HepG2 (cell line): ENCODE measurements around the gene SUSD3. TPM values are rescaled to one million over a fixed set of nuclear protein-coding genes. Genes with fewer than 3 reads are reported as not detected.

Source experiments
- CEBPB ChIP-seq: IDR thresholded peaks from 2 replicates; pipeline ENCODE4 v1.6.1; 2011; ENCODE audit warnings: low read depth, low read length, improper control_type of control experiment, borderline replicate concordance
- CHD4 ChIP-seq: fragments of 200-600 bp; sonication (generic); IDR thresholded peaks from 2 replicates; pipeline ENCODE4 v1.7.0; 2017; ENCODE audit warnings: mild to moderate bottlenecking, low read length, borderline replicate concordance
- DR1 ChIP-seq: sonication (generic); formaldehyde crosslinking; IDR thresholded peaks from 2 replicates; pipeline ENCODE4 v1.8.0; 2021; ENCODE audit warnings: mild to moderate bottlenecking, missing genetic modification reagents, inconsistent platforms
- EP300 ChIP-seq, 3 experiments: sonication (generic) in 1 of 3; formaldehyde crosslinking in 1 of 3; IDR thresholded peaks; 2 replicates each; pipeline versions ENCODE4 v1.5.1 to v1.6.1; 2011 to 2020; ENCODE audit warnings: low read depth in 2 of 3, low read length in 2 of 3, borderline replicate concordance in 1 of 3, improper control_type of control experiment in 1 of 3, mild to moderate bottlenecking in 1 of 3, missing genetic modification reagents in 1 of 3, moderate library complexity in 1 of 3
- GATAD2A ChIP-seq: IDR thresholded peaks from 2 replicates; pipeline ENCODE4 v1.6.1; 2016
- KAT7 ChIP-seq: IDR thresholded peaks from 2 replicates; pipeline ENCODE4 v1.6.1; 2018; ENCODE audit warnings: borderline replicate concordance, missing compliant biosample characterization
- KLF11 ChIP-seq: IDR thresholded peaks from 2 replicates; pipeline ENCODE4 v1.6.1; 2016; ENCODE audit warnings: missing compliant biosample characterization
- RBM22 ChIP-seq: fragments of 200-400 bp; formaldehyde crosslinking; optimal IDR thresholded peaks from 2 replicates; pipeline ENCODE3; 2017; ENCODE audit warnings: mild to moderate bottlenecking, low read length, moderate library complexity
- SNRNP70 ChIP-seq: fragments of 200-400 bp; formaldehyde crosslinking; IDR thresholded peaks from 2 replicates; pipeline ENCODE4 v1.6.1; 2017; ENCODE audit warnings: mild to moderate bottlenecking, low read depth, low read length, moderate library complexity
- TCF7 ChIP-seq: sonication (generic); IDR thresholded peaks from 2 replicates; pipeline ENCODE4 v1.6.1; 2016; ENCODE audit warnings: antibody characterized with exemption, low read depth
- TRIM24 ChIP-seq: sonication (generic); formaldehyde crosslinking; IDR thresholded peaks from 2 replicates; pipeline ENCODE4 v1.8.0; 2022; ENCODE audit warnings: mild to moderate bottlenecking, missing genetic modification reagents
- ZBTB42 ChIP-seq: sonication (generic); formaldehyde crosslinking; IDR thresholded peaks from 2 replicates; pipeline ENCODE4 v1.5.0; 2020; ENCODE audit warnings: mild to moderate bottlenecking, missing genetic modification reagents
- ZFYVE20 ChIP-seq: sonication (generic); formaldehyde crosslinking; IDR thresholded peaks from 2 replicates; pipeline ENCODE4 v1.8.0; 2023; ENCODE audit warnings: low read depth, mild to moderate bottlenecking, moderate library complexity, missing genetic modification reagents, borderline replicate concordance
- ZNF232 ChIP-seq: sonication (generic); formaldehyde crosslinking; IDR thresholded peaks from 2 replicates; pipeline ENCODE4 v1.4.0; 2020; ENCODE audit warnings: missing genetic modification reagents, borderline replicate concordance
- ZNF274 ChIP-seq: sonication (generic); formaldehyde crosslinking; IDR thresholded peaks from 2 replicates; pipeline ENCODE4 v1.5.1; 2020; ENCODE audit warnings: mild to moderate bottlenecking, missing genetic modification reagents
- ZNF3 ChIP-seq: IDR thresholded peaks from 2 replicates; pipeline ENCODE4 v1.7.0; 2017; ENCODE audit warnings: inconsistent platforms
- ZNF33B ChIP-seq: sonication (generic); formaldehyde crosslinking; IDR thresholded peaks from 2 replicates; pipeline ENCODE4 v1.5.1; 2020; ENCODE audit warnings: mild to moderate bottlenecking, missing genetic modification reagents
- ZNF543 ChIP-seq: sonication (generic); formaldehyde crosslinking; IDR thresholded peaks from 2 replicates; pipeline ENCODE4 v1.4.0; 2020; ENCODE audit warnings: mild to moderate bottlenecking, missing genetic modification reagents
- ZNF589 ChIP-seq: sonication (generic); formaldehyde crosslinking; conservative IDR thresholded peaks from 2 replicates; pipeline ENCODE4 v1.8.0; 2022; ENCODE audit warnings: mild to moderate bottlenecking, moderate library complexity, missing genetic modification reagents
- ZNF776 ChIP-seq: sonication (generic); formaldehyde crosslinking; IDR thresholded peaks from 2 replicates; pipeline ENCODE4 v1.4.0; 2020; ENCODE audit warnings: mild to moderate bottlenecking, missing genetic modification reagents
- polyA plus RNA-seq, 8 experiments: library from polyadenylated mRNA; depleted of rRNA in 3 of 8; stranded (reverse) in 7 of 8; unstranded in 1 of 8; fragments of >200 nt; fragmentation: Illumina TruSeq in 4 of 8; extraction: Trizol in 4 of 8; gene quantifications; 2 replicates each; pipeline versions ENCODE4 v1.2.1 to v1.2.3, GENCODE V29; 2011 to 2016; ENCODE audit warnings: low read depth in 4 of 8, missing spikeins in 1 of 8, mixed read lengths in 1 of 8; ENCODE audit not compliant: insufficient read depth in 1 of 8
- total RNA-seq, 5 experiments: library from RNA; depleted of rRNA; stranded (reverse); fragments of >200 nt; fragmentation: Illumina TruSeq; extraction: Trizol; gene quantifications; 2 replicates each; pipeline ENCODE4 v1.2.3, GENCODE V29; 2016; ENCODE audit warnings: low read depth in 1 of 5
- TF ChIP-seq, protein P1 (sequence below): sonication (generic); formaldehyde crosslinking; IDR thresholded peaks from 2 replicates; pipeline ENCODE4 v1.4.0; 2020; ENCODE audit warnings: mild to moderate bottlenecking, low read depth, missing genetic modification reagents
- TF ChIP-seq, protein P2 (sequence below): IDR thresholded peaks from 2 replicates; pipeline ENCODE4 v1.6.1; 2018; ENCODE audit warnings: missing genetic modification reagents
- TF ChIP-seq, protein P3 (sequence below): sonication (generic); formaldehyde crosslinking; IDR thresholded peaks from 2 replicates; pipeline ENCODE4 v1.4.0; 2020; ENCODE audit warnings: missing genetic modification reagents
- TF ChIP-seq, protein P4 (sequence below), 2 experiments: sonication (generic) in 1 of 2; formaldehyde crosslinking in 1 of 2; IDR thresholded peaks; 2 replicates each; pipeline versions ENCODE4 v1.4.0 to v1.6.1; 2016 to 2020; ENCODE audit warnings: borderline replicate concordance in 1 of 2, low read depth in 1 of 2, mild to moderate bottlenecking in 1 of 2, missing genetic modification reagents in 1 of 2

SUSD3 gene
- total and polyA plus RNA-seq, 2 of the 13 experiments (the other 11 are each of a cell fraction or from before 2014, with no cell fraction given): 7.0 to 9.1 TPM

DNA sequence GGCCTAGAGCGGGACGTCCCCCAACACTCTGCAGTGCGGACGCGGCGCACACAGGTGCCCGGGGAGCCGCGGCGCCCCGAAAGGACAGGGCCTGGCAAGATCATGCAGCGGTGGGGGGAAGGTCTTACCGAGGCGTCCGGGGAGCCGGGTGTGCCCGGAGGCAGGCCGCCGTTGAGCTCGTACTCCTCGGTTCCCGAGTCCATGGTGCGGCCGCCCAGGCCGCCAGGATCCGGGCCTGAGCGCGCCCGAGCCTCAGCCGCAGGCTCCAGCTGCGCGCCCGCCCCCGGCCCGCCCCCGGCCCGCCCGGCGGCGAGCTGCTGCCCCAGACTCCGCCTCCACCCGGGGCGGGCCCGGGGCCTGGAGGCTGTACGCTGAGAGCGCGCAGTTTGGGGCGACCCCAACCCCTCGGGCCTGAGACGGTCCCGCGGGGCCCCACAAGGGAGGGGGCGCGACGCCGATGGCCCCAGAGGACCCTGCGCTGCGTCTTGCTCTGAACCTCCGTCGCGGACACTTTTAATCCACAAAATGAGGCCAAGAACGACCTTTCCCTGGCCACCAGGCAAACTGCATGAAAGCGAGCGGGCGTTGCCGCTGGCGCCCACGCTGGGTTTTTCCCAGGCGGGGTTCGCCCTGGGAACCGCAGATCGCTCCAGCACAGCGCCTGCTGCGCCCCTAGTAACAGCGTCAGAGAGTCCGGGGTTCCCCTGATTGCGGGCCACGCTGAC is 75.7 kb downstream of the SUSD3 start, which contains the start of gene NINJ1 (continued):
- TF ChIP-seq, protein P1, sequence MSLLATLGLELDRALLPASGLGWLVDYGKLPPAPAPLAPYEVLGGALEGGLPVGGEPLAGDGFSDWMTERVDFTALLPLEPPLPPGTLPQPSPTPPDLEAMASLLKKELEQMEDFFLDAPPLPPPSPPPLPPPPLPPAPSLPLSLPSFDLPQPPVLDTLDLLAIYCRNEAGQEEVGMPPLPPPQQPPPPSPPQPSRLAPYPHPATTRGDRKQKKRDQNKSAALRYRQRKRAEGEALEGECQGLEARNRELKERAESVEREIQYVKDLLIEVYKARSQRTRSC: no peak
- TF ChIP-seq ZBTB42 (no peak), CHD4 (no peak), SNRNP70 (no peak), ZNF3 (no peak), KLF11 (no peak), GATAD2A (peak; percentile 24; the same call in 1 of the 2 replicates), DR1 (CRISPR knock-in tag) (no peak), TRIM24 (no peak), CEBPB (no peak), RBM22 (no peak), ZNF543 (CRISPR knock-in tag) (0 out of 2 replicates have a peak, but pooled peaks have one; percentile 65), ZNF33B (CRISPR knock-in tag) (no peak), TCF7 (no peak), ZFYVE20 (CRISPR knock-in tag) (0 out of 2 replicates have a peak, but pooled peaks have one; percentile 31), ZNF274 (CRISPR knock-in tag) (no peak), ZNF589 (no peak), KAT7 (no peak), EP300 (IDR thresholded peaks at IDR 0.05; ENCODE audit: low read depth in 2 of 2, low read length in 2 of 2) (no peak), EP300 (CRISPR knock-in tag; IDR thresholded peaks at IDR 0.05; ENCODE audit: borderline replicate concordance) (no peak), ZNF232 (no peak), ZNF776 (CRISPR knock-in tag) (peak; percentile 58; the same call in 1 of the 2 replicates)
- TF ChIP-seq, protein P2, sequence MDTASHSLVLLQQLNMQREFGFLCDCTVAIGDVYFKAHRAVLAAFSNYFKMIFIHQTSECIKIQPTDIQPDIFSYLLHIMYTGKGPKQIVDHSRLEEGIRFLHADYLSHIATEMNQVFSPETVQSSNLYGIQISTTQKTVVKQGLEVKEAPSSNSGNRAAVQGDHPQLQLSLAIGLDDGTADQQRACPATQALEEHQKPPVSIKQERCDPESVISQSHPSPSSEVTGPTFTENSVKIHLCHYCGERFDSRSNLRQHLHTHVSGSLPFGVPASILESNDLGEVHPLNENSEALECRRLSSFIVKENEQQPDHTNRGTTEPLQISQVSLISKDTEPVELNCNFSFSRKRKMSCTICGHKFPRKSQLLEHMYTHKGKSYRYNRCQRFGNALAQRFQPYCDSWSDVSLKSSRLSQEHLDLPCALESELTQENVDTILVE: no peak
- TF ChIP-seq, protein P3, sequence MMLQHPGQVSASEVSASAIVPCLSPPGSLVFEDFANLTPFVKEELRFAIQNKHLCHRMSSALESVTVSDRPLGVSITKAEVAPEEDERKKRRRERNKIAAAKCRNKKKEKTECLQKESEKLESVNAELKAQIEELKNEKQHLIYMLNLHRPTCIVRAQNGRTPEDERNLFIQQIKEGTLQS (CRISPR knock-in tag): no peak
- TF ChIP-seq, protein P4, sequence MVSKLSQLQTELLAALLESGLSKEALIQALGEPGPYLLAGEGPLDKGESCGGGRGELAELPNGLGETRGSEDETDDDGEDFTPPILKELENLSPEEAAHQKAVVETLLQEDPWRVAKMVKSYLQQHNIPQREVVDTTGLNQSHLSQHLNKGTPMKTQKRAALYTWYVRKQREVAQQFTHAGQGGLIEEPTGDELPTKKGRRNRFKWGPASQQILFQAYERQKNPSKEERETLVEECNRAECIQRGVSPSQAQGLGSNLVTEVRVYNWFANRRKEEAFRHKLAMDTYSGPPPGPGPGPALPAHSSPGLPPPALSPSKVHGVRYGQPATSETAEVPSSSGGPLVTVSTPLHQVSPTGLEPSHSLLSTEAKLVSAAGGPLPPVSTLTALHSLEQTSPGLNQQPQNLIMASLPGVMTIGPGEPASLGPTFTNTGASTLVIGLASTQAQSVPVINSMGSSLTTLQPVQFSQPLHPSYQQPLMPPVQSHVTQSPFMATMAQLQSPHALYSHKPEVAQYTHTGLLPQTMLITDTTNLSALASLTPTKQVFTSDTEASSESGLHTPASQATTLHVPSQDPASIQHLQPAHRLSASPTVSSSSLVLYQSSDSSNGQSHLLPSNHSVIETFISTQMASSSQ (IDR thresholded peaks at IDR 0.05; ENCODE audit: low read depth): no peak
- TF ChIP-seq, protein P4 (CRISPR knock-in tag; IDR thresholded peaks at IDR 0.05; ENCODE audit: borderline replicate concordance): 0 out of 2 replicates have a peak, but pooled peaks have one; percentile 16
